ENCODE data around the gene ADAT2. TPM values are rescaled to one million over a fixed set of nuclear protein-coding genes. Genes with fewer than 3 reads are reported as not detected.
A peak's percentile ranks its signal among the peaks of the same experiment; 100 is the strongest.

The ADAT2 gene
- polyA plus RNA-seq, 1 of the 3 experiments (the other 2 are of a cell fraction): 5.4 TPM

- peak; percentile 66 for TF ChIP-seq REST (IDR thresholded peaks at IDR 0.05; ENCODE audit: low read depth, low read length)
Measured at GRCh38 chr6:143450453-143451371, at the start of gene ADAT2, which contains the start of gene PEX3 (continued).

GRCh38 chr6:143498428-143498827, 47.9 kb upstream of the ADAT2 start:
- Histone ChIP-seq H3K9ac (no peak overlapping the region), H3K4me3 (ENCODE audit: low read depth in 2 of 2, low read length in 1 of 2) (no peak overlapping the region), H3K27ac (ENCODE audit: low read depth in 2 of 2, low read length in 1 of 2) (no peak overlapping the region), H3K36me3 (replicated peaks in 1 of 2; ENCODE audit: control insufficient read depth in 1 of 2, insufficient read depth in 2 of 2, low read length in 1 of 2) (peaks cover 34 to 68% of the 10 kb centered on the region in 2 experiments), H3K9me3 (no peaks in the 10 kb centered on the region), H2AFZ (ENCODE audit: low read depth) (no peak overlapping the region), H4K20me1 (ENCODE audit: insufficient read depth) (no peaks in the 10 kb centered on the region), H3K4me2 (no peak overlapping the region), H3F3A (replicated peaks; ENCODE audit: insufficient read depth) (peaks cover 4% of the 10 kb centered on the region), H3K27me3 (ENCODE audit: insufficient read depth) (no peaks in the 10 kb centered on the region), H3K79me2 (ENCODE audit: insufficient read depth) (no peaks in the 10 kb centered on the region), H3K4me1 (ENCODE audit: control insufficient read depth in 1 of 2, insufficient read depth in 2 of 2, low read depth in 1 of 2, low read length in 1 of 2) (peaks cover 0 to 3% of the 10 kb centered on the region in 2 experiments; a peak in 1 of 4 replicates), H3K9me2 (no peaks in the 10 kb centered on the region)
- no peak for DNase-seq
- WGBS (ENCODE audit: low lambda C conversion rate): 83% methylated on average over 4 of the region's 4 CpGs
- no peak for TF ChIP-seq JUND (IDR thresholded peaks at IDR 0.05)
- TF ChIP-seq GATA2 (CRISPR knock-in tag; IDR thresholded peaks at IDR 0.05): peak; percentile 37; the same call in 1 of the 2 replicates
- TF ChIP-seq POLR2AphosphoS5 (IDR thresholded peaks at IDR 0.05; ENCODE audit: low read depth, low read length): no peak
- TF ChIP-seq SMC3 (IDR thresholded peaks at IDR 0.05; ENCODE audit: low read depth, low read length): no peak
- no peak for TF ChIP-seq MAX (IDR thresholded peaks at IDR 0.05; ENCODE audit: low read depth)
- no peak for TF ChIP-seq RAD21 (IDR thresholded peaks at IDR 0.05; ENCODE audit: low read length)
- no peak for TF ChIP-seq USF2 (IDR thresholded peaks at IDR 0.05; ENCODE audit: borderline replicate concordance, low read depth, low read length)
- ChIA-PET POLR2A (no interaction called here), CTCF (no interaction called here)

- H2AFZ ChIP-seq (ENCODE audit: low read depth): no peak overlapping the region
- no peak for DNase-seq
- 93% methylated on average over 1 of the region's 1 CpG for WGBS (ENCODE audit: low lambda C conversion rate)
- H3K27me3 ChIP-seq (ENCODE audit: insufficient read depth): no peaks in the 10 kb centered on the region
- H3K9me3 ChIP-seq: no peaks in the 10 kb centered on the region
- H3K4me2 ChIP-seq: no peak overlapping the region
- H3K36me3 ChIP-seq (replicated peaks in 1 of 2; ENCODE audit: control insufficient read depth in 1 of 2, insufficient read depth in 2 of 2, low read length in 1 of 2): peaks cover 34 to 55% of the 10 kb centered on the region in 2 experiments
- peaks cover 0 to 3% of the 10 kb centered on the region in 2 experiments; a peak in 1 of 4 replicates for H3K4me1 ChIP-seq (ENCODE audit: control insufficient read depth in 1 of 2, insufficient read depth in 2 of 2, low read depth in 1 of 2, low read length in 1 of 2)
- no peak overlapping the region for H3K4me3 ChIP-seq (ENCODE audit: low read depth in 2 of 2, low read length in 1 of 2)
- H3K9me2 ChIP-seq: no peaks in the 10 kb centered on the region
- peaks cover 4% of the 10 kb centered on the region for H3F3A ChIP-seq (replicated peaks; ENCODE audit: insufficient read depth)
- no peak overlapping the region for H3K27ac ChIP-seq (ENCODE audit: low read depth in 2 of 2, low read length in 1 of 2)
- no peaks in the 10 kb centered on the region for H3K79me2 ChIP-seq (ENCODE audit: insufficient read depth)
- ChIA-PET POLR2A (no interaction called here), CTCF (interaction anchor here (1.4 kb wide), 1 partner anchor 10 kb away, joined by 3 read pairs; no protein-coding TSS in a partner anchor)
- no peak overlapping the region for H3K9ac ChIP-seq
- no peaks in the 10 kb centered on the region for H4K20me1 ChIP-seq (ENCODE audit: insufficient read depth)
- no peak for TF ChIP-seq YY1 (IDR thresholded peaks at IDR 0.05; ENCODE audit: low read depth)
- TF ChIP-seq MAX (IDR thresholded peaks at IDR 0.05; ENCODE audit: low read depth): no peak
- TF ChIP-seq RAD21 (IDR thresholded peaks at IDR 0.05; ENCODE audit: low read length): no peak
Measured at GRCh38 chr6:143496974-143497373, 46.5 kb upstream of the ADAT2 start.
